GM19463 (cell line): ENCODE data around the gene DAZAP1.
"Not testable (repeated sequence)": the region's sequence is repeated elsewhere in the genome, so short reads cannot be mapped to it uniquely, and the experiment has no call there.

Source experiments
- ATAC-seq: cut with Tn5 transposase; IDR thresholded peaks from one replicate; pipeline ENCODE4 v1.9.1; 2021; ENCODE audit warnings: mild to moderate bottlenecking, moderate library complexity; ENCODE audit not compliant: unreplicated experiment

Gene DAZAP1

GRCh38 chr19:1470305-1471009 lies 63.1 kb downstream of the DAZAP1 start:
- ATAC-seq: no peak

- no peak for ATAC-seq
Measured at GRCh38 chr19:1471010-1471514, 63.7 kb downstream of the DAZAP1 start.

GRCh38 chr19:1471515-1472160 lies 64.3 kb downstream of the DAZAP1 start:
- ATAC-seq: no peak

DNA sequence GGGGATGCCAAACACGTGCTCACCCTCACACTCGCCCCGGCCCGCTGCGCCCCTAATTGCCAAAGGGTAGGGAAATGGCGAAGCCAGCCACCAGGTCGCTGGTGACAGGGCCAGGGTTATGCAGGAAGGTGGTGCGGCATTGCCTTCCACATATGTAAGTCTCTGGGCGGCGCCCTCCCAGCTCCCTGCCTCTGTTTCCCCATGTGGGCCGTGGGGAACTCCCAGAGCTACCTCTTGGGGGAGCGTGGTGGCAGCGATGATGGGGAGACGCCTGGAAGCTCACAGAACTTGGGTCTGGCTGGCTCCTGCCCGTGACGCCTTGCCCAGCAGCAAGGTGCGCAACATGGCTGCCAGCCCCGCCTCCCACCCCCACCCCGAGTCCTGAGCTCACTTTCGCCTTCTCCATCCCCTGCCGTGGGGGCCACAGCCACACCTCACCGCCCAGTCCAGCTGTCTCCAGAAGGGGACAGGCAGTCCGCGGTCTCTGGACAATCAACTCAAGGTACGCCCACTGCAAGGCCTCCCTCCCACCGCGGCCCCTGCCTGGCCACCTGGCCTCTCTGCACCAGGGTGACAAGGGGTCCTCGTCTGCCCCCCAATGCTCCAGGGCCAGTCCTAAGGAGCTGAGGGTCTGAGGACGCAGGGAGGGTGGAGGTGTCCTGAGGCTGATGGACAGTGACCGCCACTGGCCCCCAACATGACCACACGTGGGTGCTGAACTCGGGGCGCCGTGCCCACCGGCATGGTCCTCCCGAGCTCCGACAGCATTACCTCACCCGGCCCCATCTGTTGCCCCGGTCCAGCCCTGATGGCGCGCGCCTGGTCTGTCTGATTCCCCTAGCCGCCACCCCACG lies 65.1 kb downstream of the DAZAP1 start:
- no peak for ATAC-seq

GRCh38 chr19:1473085-1473851 lies 65.9 kb downstream of the DAZAP1 start:
- no peak for ATAC-seq

DNA sequence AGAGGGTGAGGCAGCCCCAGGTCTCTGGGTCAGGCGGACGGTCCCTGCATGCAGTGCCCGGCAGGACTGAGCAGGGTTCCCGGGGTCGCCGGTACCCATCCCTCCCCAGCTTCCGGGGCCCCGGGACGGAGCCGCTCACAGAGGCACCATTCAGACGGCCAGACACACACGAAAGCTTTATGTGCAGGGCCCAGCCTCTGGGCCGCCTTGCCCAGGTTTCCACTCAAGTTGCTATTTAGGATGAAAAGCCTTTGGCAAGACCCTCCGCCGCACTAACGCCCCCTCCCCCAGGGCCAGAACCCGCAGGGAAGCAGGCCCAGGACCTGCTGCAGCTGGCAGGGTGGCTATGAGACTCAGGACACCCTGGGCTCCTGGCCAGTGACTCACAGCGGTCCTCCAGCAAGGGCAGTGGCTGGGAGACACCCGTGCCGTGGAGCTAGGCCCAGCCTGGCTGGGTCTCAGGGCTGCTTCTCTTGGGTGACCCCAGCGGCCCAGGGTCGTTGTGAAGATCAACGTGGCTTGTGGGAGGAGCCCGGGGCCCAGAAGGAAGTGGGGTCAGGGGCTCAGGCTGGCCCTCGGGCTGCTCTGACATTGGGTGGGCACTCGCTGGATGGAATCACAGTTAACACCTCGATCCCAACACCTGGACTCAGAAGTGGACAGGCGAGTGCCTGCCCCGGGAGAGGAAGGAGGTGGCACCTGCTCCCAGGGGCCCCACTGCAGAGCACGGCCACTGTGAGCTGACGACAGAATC lies 66.8 kb downstream of the DAZAP1 start:
- ATAC-seq: no peak

DNA sequence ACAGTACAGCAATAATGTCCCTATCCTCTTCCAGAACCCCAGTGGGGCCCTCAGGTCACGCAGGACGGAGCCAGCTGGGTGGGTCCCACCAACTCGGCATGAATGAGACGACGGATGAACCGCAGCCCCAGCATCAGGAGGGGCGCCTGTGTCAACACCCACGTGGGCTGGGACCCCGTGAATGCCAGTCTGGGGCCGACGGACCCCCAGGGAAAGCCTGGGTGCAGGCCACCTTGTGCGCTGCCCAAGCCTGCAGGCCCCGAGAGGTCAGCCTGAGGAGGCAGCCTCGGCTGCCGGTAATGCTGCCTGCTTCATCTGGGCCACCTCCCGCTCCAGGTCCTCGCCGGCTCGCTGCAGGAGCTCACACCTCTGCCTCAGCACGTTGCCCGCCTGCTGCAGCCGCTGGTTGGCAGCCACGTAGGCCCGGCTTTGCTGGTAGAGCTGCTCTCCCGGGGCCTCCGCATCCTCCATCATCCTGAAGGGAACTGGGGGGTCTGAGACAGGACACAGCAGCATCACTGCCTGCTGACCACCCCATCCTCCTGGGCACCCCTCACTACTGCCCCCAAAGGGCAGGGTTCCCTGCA lies 67.5 kb downstream of the DAZAP1 start:
- ATAC-seq: no peak

GRCh38 chr19:1475751-1476437 lies 68.5 kb downstream of the DAZAP1 start:
- ATAC-seq: no peak

GRCh38 chr19:1477056-1477455 lies 69.7 kb downstream of the DAZAP1 start:
- ATAC-seq: not testable (repeated sequence)

GRCh38 chr19:1478934-1479707 lies 71.7 kb downstream of the DAZAP1 start, which contains the start of gene C19orf25:
Gene C19orf25 (minus strand): TSS chr19:1479215. CDS start chr19:1478903, 312 bp downstream.
- ATAC-seq: peak; percentile 93

GRCh38 chr19:1481224-1481892 lies 74.0 kb downstream of the DAZAP1 start:
- no peak for ATAC-seq

DNA sequence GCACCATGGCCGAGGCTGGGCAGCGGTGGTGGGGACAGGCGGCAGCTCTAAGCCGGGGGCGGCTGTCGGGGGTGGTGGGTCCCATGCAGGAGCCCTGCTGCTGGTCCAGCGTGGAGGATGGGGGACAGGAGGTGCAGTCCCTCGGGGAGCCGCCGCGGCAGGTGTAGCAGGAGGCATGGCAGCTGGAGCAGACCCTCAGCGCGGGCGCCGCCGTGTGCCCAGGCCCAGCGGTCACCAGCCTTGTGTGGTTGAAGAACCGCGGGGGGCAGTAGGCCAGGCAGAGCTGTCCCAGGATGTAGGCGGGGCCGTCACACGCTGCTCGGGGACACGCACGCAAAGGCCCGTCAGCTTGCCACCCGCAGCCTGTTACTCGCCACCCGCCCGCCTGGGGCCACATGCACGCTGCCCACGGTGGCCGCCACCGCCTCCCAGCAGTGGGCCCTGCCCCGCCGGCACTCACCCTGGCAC lies 74.5 kb downstream of the DAZAP1 start:
- no peak for ATAC-seq

DNA sequence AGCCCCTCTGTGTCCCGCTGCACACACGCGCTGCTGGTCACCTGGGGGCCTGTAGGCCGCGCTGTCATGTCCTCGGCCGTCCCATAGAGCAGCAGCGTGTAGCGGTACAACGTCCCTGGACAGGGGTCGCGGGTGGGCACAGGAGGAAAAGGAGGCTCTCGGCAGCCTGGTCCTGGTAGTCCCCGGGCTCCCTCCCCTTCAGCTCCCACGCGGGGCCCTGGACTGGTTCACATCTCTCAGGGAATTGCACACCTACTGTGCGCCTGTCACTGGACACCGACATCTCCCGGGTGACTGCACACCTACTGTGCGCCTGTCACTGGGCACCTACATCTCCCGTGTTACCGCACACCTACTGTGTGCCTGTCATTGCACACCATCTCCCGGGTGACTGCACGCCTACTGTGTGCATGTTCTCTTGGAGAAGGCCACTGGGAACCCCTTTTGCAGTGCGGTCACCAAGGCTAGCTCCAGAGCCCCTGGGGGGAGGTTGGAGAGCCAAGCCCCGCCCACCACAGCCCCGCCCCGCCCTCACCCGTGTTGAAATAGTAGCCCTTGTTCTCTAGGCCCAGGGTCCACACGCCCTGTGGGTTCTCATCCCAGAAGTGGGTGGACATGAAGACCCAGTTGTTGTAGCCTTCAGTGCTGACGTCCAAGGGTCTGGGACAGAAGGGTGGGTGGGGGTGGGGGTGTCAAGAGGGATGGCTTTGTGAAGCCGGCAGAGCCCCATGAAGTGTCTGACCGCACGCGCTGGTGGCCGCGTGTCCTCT lies 75.2 kb downstream of the DAZAP1 start:
- no peak for ATAC-seq

GRCh38 chr19:1483131-1483978 lies 76.0 kb downstream of the DAZAP1 start:
- ATAC-seq: no peak

DNA sequence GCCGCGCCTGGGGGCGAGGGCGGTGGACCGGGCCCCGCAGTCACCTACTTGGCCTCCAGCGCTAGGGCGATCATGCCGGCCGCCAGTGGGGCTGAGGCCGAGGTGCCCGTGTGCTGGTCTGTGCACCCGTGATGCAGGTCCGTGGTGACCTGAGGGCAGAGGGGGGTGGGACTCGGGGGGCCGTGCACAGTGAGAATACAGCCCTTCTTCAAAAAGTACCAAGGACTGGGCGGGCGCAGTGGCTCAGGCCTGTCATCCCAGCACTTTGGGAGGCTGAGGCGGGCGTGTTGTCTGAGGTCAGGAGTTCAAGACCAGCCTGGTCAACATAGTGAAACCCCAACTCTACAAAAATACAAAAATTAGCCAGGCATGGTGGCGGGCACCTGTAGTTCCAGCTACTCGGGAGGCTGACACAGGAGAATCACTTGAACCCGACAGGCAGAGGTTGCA lies 76.6 kb downstream of the DAZAP1 start:
- no peak for ATAC-seq
